ENCODE data around the gene DCAF8. TPM values are rescaled to one million over a fixed set of nuclear protein-coding genes. Genes with fewer than 3 reads are reported as not detected.
A peak's percentile ranks its signal among the peaks of the same experiment; 100 is the strongest.

DCAF8 gene
- total RNA-seq, 2 donors from 2014 or later = 98.5 to 121 TPM

DNA sequence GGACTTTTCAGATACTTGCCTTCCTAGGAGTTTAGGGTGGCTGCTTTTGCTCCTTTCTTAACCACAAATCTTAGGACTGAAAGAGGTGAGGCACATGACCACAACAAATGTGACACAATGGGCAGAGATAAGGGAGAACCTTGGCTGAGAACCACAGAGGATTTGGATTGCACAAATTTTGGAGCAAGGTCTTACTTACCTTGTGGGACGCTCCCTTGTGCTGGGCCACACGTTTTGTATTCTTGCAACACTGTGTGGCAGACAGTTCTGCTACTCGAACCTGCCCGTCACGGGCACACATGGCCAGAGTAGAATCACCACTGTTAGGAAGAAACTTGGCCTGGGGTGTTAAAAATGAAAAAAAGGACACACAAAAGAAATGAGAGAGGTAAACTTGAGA, 23.9 kb downstream of the DCAF8 start:
- no peak for ATAC-seq
- no peak for DNase-seq
- intact Hi-C loops (cut with DNase I) = no loop called here

- intact Hi-C loops (cut with DNase I) = no loop called here
- no peak for DNase-seq
- no peak for ATAC-seq
Observed at GRCh38 chr1:160237558-160237957, 24.8 kb downstream of the DCAF8 start.

DNA sequence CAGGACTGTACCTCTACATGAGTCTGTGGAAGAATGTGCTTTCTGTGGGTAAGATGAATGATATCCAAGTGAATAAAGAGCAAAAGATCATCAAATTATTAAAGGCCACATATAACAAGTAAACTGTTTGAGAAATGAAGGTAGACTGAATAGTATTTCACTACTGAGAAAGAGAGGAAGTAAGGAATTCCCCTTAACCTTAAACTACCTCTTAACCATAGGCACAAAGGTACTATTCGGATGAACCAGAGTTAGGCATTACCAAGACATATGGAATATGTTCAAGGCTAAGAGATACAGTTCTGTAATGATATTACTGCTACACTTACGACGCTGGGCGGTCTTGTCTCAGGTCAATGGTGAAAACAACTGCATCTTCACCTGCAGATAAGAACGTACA, 25.5 kb downstream of the DCAF8 start:
- intact Hi-C loops (cut with DNase I) = no loop called here
- DNase-seq (no peak), ATAC-seq (no peak)

- ATAC-seq = no peak
- intact Hi-C loops (cut with DNase I) = no loop called here
- DNase-seq = no peak
Observed at GRCh38 chr1:160232911-160233310, 29.4 kb downstream of the DCAF8 start.

GRCh38 chr1:160228431-160228830, 33.9 kb downstream of the DCAF8 start:
- no peak for DNase-seq
- ATAC-seq = no peak
- intact Hi-C loops (cut with DNase I) = no loop called here

DNA sequence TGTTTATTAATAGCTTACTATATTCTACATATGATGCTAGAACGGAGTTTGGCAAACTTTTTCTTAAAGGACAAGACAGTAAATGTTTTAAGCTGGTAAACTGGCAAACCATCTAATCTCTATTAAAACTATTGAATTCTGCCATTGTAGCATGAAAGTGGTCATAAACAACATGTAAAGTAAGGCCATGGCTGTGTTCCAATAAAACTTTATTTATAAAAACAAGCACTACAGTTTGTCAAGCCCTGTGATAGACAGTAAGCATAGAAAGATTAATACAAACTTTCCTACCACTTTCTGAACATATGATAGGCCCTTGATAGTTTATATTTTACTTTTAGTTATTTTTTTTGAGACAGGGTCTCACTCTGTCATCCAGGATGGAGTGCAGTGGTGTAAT, 34.8 kb downstream of the DCAF8 start:
- ATAC-seq = no peak
- no peak for DNase-seq
- intact Hi-C loops (cut with DNase I) = no loop called here

DNA sequence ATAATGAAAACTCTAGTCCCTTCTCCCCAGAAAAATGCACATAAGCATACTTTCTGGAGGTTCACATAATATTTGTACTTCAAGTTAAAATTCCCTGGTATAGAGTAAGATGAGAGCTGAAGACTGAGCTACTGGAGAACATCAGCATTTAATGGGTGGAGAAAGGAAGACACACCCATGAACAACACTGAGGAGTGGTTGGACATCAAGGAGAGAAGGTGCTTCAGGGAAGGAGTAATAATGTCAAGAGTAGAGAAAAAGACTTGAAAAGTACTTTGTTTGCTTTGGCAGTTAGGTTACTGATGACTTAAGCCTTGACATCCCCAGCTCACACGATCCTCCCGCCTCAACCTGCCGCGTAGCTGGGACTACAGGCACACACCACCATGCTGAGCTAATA, 35.3 kb downstream of the DCAF8 start:
- peak in 1 of 2 donors; percentile 31 for ATAC-seq
- intact Hi-C loops (cut with DNase I) = no loop called here
- no peak for DNase-seq

DNA sequence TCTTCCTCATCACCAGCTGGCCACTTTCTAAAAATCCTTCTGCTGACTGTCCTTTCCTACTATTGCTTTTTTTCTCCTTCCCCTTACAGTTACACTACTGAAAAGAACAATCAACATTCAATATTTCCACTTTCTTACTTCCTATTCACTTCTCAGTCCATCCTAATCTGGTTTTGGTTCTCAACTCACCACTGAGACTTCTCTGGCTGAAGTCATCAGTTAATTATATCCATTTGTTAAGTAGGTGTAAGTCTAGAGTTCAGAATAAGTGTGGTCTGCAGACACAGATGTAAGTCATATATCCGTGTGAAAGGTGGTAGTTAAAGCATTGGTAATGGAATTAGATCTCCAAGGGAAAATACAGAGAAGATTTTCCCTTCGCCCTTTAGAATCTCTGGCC, 35.7 kb downstream of the DCAF8 start:
- no peak for DNase-seq
- intact Hi-C loops (cut with DNase I) = no loop called here
- ATAC-seq = peak in 1 of 2 donors; percentile 52

DNA sequence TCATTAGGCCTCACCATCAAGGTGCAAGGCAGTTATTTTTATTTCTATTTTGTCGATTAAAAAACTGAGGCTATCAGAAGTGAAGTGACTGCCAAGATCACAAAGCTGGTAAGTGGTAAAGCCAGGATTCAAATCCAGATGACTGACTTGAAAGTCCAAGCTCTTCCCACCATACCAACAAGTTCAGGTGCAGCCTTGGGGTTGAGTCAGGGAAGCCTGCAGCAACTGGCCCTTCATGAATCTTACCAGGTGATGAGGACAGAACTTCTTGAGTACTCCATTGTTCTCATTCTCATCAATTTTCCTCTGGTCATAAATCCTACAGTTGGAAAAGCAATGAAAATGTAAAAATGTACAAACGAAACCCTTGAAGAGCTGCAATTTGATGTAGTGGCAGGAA, 37.0 kb downstream of the DCAF8 start:
- no peak for DNase-seq
- ATAC-seq = no peak
- intact Hi-C loops (cut with DNase I) = no loop called here

DNA sequence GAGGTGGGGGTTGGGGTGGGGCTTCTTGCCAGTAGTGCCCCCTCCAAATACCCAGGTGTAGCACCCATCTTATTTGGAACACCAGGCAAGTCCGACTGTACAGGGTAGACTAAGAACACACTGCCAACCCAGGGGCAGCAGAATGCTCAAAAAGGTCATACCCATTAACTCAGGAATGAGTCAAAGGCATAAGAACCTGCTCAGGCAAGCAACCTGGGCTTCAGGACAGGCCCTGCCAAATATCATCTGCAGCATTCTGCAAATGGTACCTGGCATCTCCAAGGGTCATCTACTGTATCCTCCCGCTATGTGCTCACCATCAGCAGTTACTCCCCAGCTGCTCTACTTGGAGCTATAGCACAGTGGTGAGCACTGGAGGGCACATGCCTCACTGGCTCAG, 37.7 kb downstream of the DCAF8 start:
- intact Hi-C loops (cut with DNase I) = no loop called here

DNA sequence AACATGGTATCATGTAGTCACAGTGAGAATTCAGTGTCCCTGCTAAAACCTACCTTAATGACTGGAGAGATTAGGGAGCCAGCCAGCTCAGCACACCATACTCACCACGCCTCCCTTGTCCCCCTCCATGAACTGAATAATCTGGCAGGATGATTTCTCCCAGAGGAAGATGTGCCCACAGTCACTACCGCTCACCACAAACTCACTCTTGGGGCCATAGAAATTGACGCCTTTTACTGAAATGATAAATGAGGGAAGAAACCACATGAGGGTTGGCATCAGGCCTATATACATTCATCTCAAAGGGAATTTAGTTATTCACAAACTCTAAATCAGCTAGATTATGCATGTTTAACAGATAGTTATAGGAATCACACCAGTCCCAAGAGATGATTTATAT, 39.8 kb downstream of the DCAF8 start:
- DNase-seq = no peak
- no peak for ATAC-seq
- intact Hi-C loops (cut with DNase I) = no loop called here

More for the DNA sequence above, 37.7 kb downstream of the DCAF8 start:
- DNase-seq (no peak), ATAC-seq (no peak)

- ATAC-seq (no peak), DNase-seq (no peak)
- intact Hi-C loops (cut with DNase I) = loop anchor here in 1 of 2 donors (2.0 kb wide), 1 partner anchor 28 kb away; no protein-coding TSS in a partner anchor
Observed at GRCh38 chr1:160221089-160221488, 41.3 kb downstream of the DCAF8 start.

DNA sequence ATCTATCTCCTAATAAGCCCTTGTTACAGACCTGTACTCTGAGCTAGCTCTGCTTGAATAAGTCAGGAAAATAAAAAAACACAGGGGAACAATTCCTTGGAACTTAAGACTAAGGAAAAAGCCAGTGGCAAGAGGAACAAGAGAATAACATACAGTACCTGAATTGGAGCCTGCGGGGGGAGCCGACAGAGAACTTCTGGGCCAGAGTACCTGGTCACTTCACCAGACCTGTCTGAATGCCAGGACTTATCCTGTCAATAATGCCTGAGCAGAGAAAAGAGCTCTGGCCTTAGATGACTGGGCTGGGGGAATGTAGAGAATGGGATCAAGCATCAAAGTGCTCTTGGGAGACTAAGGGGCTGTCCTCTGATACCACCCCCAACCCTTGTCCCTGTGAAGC, 42.0 kb downstream of the DCAF8 start:
- ATAC-seq (no peak), DNase-seq (no peak)
- intact Hi-C loops (cut with DNase I) = loop anchor here in 1 of 2 donors (2.0 kb wide), 1 partner anchor 28 kb away; no protein-coding TSS in a partner anchor

- peak; percentile 50 for DNase-seq
- intact Hi-C loops (cut with DNase I) = no loop called here
- ATAC-seq = peak; percentile 78 to 80
Observed at GRCh38 chr1:160219062-160219929, 43.1 kb downstream of the DCAF8 start.

GRCh38 chr1:160217481-160218051, 44.8 kb downstream of the DCAF8 start:
- intact Hi-C loops (cut with DNase I) = no loop called here
- no peak for DNase-seq
- ATAC-seq = peak; percentile 21 to 48

GRCh38 chr1:160216301-160216700, 46.0 kb downstream of the DCAF8 start:
- intact Hi-C loops (cut with DNase I) = no loop called here
- DNase-seq (no peak), ATAC-seq (no peak)

DNA sequence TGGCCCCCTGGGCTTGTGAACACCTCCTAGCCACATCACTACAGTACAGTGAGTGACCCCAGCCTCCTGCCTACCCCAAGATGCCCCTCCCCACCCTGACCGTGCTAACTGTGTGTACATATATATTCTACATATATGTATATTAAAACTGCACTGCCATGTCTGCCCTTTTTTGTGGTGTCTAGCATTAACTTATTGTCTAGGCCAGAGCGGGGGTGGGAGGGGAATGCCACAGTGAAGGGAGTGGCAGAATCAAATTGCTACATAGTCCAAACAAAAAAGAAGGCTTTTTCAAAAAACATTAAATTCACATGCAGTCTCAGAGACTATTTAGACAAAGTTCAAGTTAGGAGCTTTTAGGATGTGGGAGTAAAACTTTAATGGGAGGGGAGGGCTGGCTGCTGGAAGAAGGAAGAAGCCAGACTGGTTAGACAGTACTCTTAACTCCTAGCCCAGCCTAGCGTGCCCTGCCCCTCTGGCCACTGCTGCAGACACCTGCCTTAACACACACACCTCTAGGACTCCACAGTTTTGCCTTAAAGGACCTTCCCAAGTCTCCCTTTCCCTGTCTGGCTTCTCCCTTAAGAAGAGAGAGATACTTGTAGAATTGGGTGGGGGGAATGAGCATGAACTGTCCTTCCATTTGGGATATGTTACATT, 47.7 kb downstream of the DCAF8 start:
- DNase-seq = no peak
- intact Hi-C loops (cut with DNase I) = no loop called here

DNA sequence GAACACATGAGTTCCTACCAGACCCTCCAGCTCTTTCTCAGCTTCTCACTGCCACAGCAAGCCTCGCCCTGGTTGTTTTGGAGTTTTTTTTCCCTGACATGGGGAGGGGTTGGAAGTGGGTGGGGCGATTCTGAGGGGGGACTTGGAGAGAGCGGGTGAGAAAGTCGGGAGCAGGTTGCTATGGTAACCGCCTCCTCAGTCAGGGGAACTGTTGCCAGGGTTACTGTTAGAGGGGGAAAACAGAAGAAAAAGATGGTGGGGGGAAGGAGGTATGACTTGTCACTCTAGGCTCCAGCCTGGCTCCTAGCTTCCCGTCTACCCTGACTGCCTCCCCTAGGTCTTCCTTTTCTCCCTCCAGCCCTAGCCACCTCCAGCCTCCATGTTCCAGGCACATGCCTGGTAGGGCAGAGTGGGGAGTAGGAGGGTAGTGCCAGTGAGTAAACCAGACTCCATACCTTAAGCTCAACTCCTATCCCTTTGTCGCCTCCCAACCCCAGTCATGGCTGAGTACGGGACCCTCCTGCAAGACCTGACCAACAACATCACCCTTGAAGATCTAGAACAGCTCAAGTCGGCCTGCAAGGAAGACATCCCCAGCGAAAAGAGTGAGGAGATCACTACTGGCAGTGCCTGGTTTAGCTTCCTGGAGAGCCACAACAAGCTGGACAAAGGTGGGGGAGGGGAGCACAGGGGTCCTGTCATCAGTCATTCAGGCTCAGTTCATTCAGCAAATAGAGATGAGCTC, 51.1 kb downstream of the DCAF8 start:
- DNase-seq = no peak
- intact Hi-C loops (cut with DNase I) = no loop called here
- ATAC-seq = no peak

More for the DNA sequence above, 47.7 kb downstream of the DCAF8 start:
- ATAC-seq = no peak

GRCh38 chr1:160210561-160210960, 51.8 kb downstream of the DCAF8 start:
- ATAC-seq (no peak), DNase-seq (no peak)
- intact Hi-C loops (cut with DNase I) = no loop called here
